OCI-LY3 (cell line): ENCODE measurements around the gene DRC3.

Experiments used
- H2AFZ ChIP-seq: fragments of 200-600, 300-600 bp; shearing (Covaris generic); 2 replicates; pipeline ENCODE4 v1.6.0; 2014; ENCODE audit warnings: antibody characterized with exemption, low read depth, low read length
- H3K27ac ChIP-seq: fragments of 200-600, 300-600 bp; sonication (generic); 2 replicates; pipeline ENCODE4 v1.5.1; 2014; ENCODE audit warnings: mild to moderate bottlenecking, low read length, moderate library complexity, mixed read lengths
- H3K27me3 ChIP-seq: fragments of 200-600, 300-600 bp; sonication (generic); 2 replicates; pipeline ENCODE4 v1.6.1; 2014; ENCODE audit warnings: low read depth, low read length, mixed read lengths
- H3K36me3 ChIP-seq: fragments of 200-600, 300-600 bp; sonication (generic); replicated peaks from 2 replicates; pipeline ENCODE3; 2014; ENCODE audit warnings: low read depth, low read length, mixed read lengths
- H3K4me1 ChIP-seq: fragments of 300-600, 200-600 bp; sonication (generic); 2 replicates; pipeline ENCODE4 v1.6.1; 2014; ENCODE audit warnings: low read length, mixed read lengths
- H3K4me2 ChIP-seq: fragments of 200-600, 300-600 bp; sonication (generic); 2 replicates; pipeline ENCODE4 v1.6.1; 2014; ENCODE audit warnings: low read length, mixed read lengths
- H3K4me3 ChIP-seq: fragments of 300-600, 200-600 bp; sonication (generic); 2 replicates; pipeline ENCODE4 v1.5.1; 2014; ENCODE audit warnings: antibody characterized with exemption, mild to moderate bottlenecking, low read length, moderate library complexity
- H3K79me2 ChIP-seq: fragments of 300-600, 200-600 bp; shearing (Covaris generic); 2 replicates; pipeline ENCODE4 v1.6.1; 2014; ENCODE audit warnings: mild to moderate bottlenecking, low read length, mixed read lengths
- H3K9ac ChIP-seq: fragments of 300-600, 200-600 bp; shearing (Covaris generic); 2 replicates; pipeline ENCODE4 v1.6.0; 2014; ENCODE audit warnings: mild to moderate bottlenecking, low read length, moderate library complexity
- H3K9me3 ChIP-seq: fragments of 200-600, 300-600 bp; shearing (Covaris generic); 2 replicates; pipeline ENCODE4 v1.6.1; 2014; ENCODE audit warnings: low read length, mixed read lengths; ENCODE audit not compliant: insufficient read depth
- H4K20me1 ChIP-seq: fragments of 200-600, 300-600 bp; sonication (generic); 2 replicates; pipeline ENCODE4 v1.6.1; 2016; ENCODE audit warnings: low read length, mixed read lengths; ENCODE audit not compliant: insufficient read depth
- CTCF ChIP-seq: fragments of 200-600, 300-600 bp; sonication (generic); IDR thresholded peaks from 2 replicates; pipeline ENCODE4 v1.5.1; 2014; ENCODE audit warnings: antibody characterized with exemption, low read length, low read depth
- EZH2phosphoT487 ChIP-seq: fragments of 200-600 bp; shearing (Covaris generic); IDR thresholded peaks from 2 replicates; pipeline ENCODE4 v1.6.1; 2018; ENCODE audit warnings: antibody characterized with exemption, mixed run types, low read depth

Gene DRC3

GRCh38 chr17:18038861-18039534 is 66.3 kb downstream of the DRC3 start, which contains the start of the genes ATPAF2 and GID4:
TSS of gene ATPAF2 (minus strand) at chr17:18039168. CDS start at chr17:18039013, 155 bp downstream.
TSS of gene GID4 (plus strand) at chr17:18039408. CDS start at chr17:18039465, 57 bp downstream.
- H3K79me2 ChIP-seq, result peaks cover 27% of the 10 kb centered on the region
- peak within 1 kb of the TSS; percentile 23 for H3K27ac ChIP-seq
- H3K4me3 ChIP-seq, result peak within 1 kb of the TSS; percentile 92
- H3K4me2 ChIP-seq, result peak within 1 kb of the TSS; percentile 79
- no peaks in the 10 kb centered on the region for H3K9me3 ChIP-seq
- no peaks in the 10 kb centered on the region for H4K20me1 ChIP-seq
- peak within 1 kb of the TSS; percentile 64 for H3K9ac ChIP-seq
- no peak within 1 kb of the TSS for H2AFZ ChIP-seq
- peaks cover 11% of the 10 kb centered on the region for H3K4me1 ChIP-seq
- no peaks in the 10 kb centered on the region for H3K27me3 ChIP-seq
- TF ChIP-seq EZH2phosphoT487 (no peak), CTCF (no peak)
- H3K36me3 ChIP-seq, result no peaks in the 10 kb centered on the region

- peaks cover 27% of the 10 kb centered on the region for H3K79me2 ChIP-seq
- no peak overlapping the region for H3K27ac ChIP-seq
- H3K4me3 ChIP-seq, result peak overlapping the region; percentile 92
- H3K27me3 ChIP-seq, result no peaks in the 10 kb centered on the region
- H3K9me3 ChIP-seq, result no peaks in the 10 kb centered on the region
- H4K20me1 ChIP-seq, result no peaks in the 10 kb centered on the region
- H3K36me3 ChIP-seq, result no peaks in the 10 kb centered on the region
- no peak overlapping the region for H2AFZ ChIP-seq
- no peak for TF ChIP-seq CTCF
- TF ChIP-seq EZH2phosphoT487, result no peak
- peak overlapping the region; percentile 75 for H3K4me2 ChIP-seq
- H3K9ac ChIP-seq, result peak overlapping the region; percentile 63
- H3K4me1 ChIP-seq, result peaks cover 11% of the 10 kb centered on the region
Observed at GRCh38 chr17:18039535-18040260, 67.0 kb downstream of the DRC3 start.

GRCh38 chr17:18040261-18040858 is 67.7 kb downstream of the DRC3 start:
- Histone ChIP-seq H3K4me3 (peak overlapping the region; percentile 92), H3K79me2 (peaks cover 27% of the 10 kb centered on the region), H2AFZ (no peak overlapping the region), H3K9ac (peak overlapping the region; percentile 63), H3K4me2 (peak overlapping the region; percentile 75), H3K27ac (no peak overlapping the region), H3K27me3 (no peaks in the 10 kb centered on the region), H4K20me1 (no peaks in the 10 kb centered on the region), H3K9me3 (no peaks in the 10 kb centered on the region), H3K36me3 (no peaks in the 10 kb centered on the region), H3K4me1 (peaks cover 11% of the 10 kb centered on the region)
- TF ChIP-seq CTCF, result no peak
- no peak for TF ChIP-seq EZH2phosphoT487

GRCh38 chr17:18041776-18042175 is 69.1 kb downstream of the DRC3 start:
- Histone ChIP-seq H3K27me3 (no peaks in the 10 kb centered on the region), H3K79me2 (peaks cover 27% of the 10 kb centered on the region), H3K4me2 (no peak overlapping the region), H3K27ac (no peak overlapping the region), H3K9me3 (no peaks in the 10 kb centered on the region), H3K36me3 (no peaks in the 10 kb centered on the region), H3K4me3 (no peak overlapping the region), H4K20me1 (no peaks in the 10 kb centered on the region), H2AFZ (no peak overlapping the region), H3K4me1 (peaks cover 11% of the 10 kb centered on the region), H3K9ac (no peak overlapping the region)
- TF ChIP-seq EZH2phosphoT487, result no peak
- TF ChIP-seq CTCF, result no peak
